Heart right ventricle (tissue), 16 donors: Measurements from ENCODE around the gene NCOA6. TPM values are rescaled to one million over a fixed set of nuclear protein-coding genes. Genes with fewer than 3 reads are reported as not detected.
A peak's percentile ranks its signal among the peaks of the same experiment; 100 is the strongest.

ENCODE experiments used
- ATAC-seq, 8 donors: fragments of 200-7000 bp; cut with Tn5 transposase; one replicate each; pipeline ENCODE4 v1.9.1; 2020; ENCODE audit warnings: mild to moderate bottlenecking in 8 of 8, moderate library complexity in 8 of 8, moderate number of reproducible peaks in 1 of 8
- DNase-seq, 2 donors: peaks; one replicate each; pipeline ENCODE4 v3.0.0-alpha.2; 2020
- H3K27ac ChIP-seq, 10 donors: fragments of 200-600 bp; sonication (generic) in 2 of 10; one replicate each; pipeline versions ENCODE4 v1.5.0 to v1.8.0; 2020 to 2022; ENCODE audit warnings: mild to moderate bottlenecking in 3 of 10
- H3K27me3 ChIP-seq, 7 donors: fragments of 200-600 bp; one replicate each; pipeline ENCODE4 v1.8.0; 2021 to 2022; ENCODE audit warnings: mild to moderate bottlenecking in 2 of 7
- H3K36me3 ChIP-seq, 9 donors: fragments of 200-600 bp; sonication (generic) in 1 of 9; one replicate each; pipeline versions ENCODE4 v1.5.0 to v1.8.0; 2020 to 2022; ENCODE audit warnings: mild to moderate bottlenecking in 2 of 9
- H3K4me1 ChIP-seq, 9 donors: fragments of 200-600 bp; sonication (generic) in 1 of 9; one replicate each; pipeline versions ENCODE4 v1.5.0 to v1.8.0; 2020 to 2022; ENCODE audit warnings: mild to moderate bottlenecking in 4 of 9
- H3K4me3 ChIP-seq, 10 donors: fragments of 200-600 bp; sonication (generic) in 2 of 10; one replicate each; pipeline versions ENCODE4 v1.5.0 to v1.8.0; 2020 to 2022; ENCODE audit warnings: mild to moderate bottlenecking in 7 of 10, moderate library complexity in 2 of 10
- H3K9me3 ChIP-seq, 11 donors: fragments of 200-600 bp in 10 of 11; sonication (generic) in 2 of 11; one replicate each; pipeline versions ENCODE4 v1.5.0 to v1.8.0; 2013 to 2022; ENCODE audit warnings: mild to moderate bottlenecking in 2 of 11, control low read depth in 1 of 11, moderate library complexity in 1 of 11
- CTCF ChIP-seq, 9 donors: fragments of 200-600 bp; sonication (generic) in 2 of 9; IDR thresholded peaks; one replicate each; pipeline versions ENCODE4 v1.5.0 to v1.8.0; 2021 to 2022; ENCODE audit warnings: antibody characterized with exemption in 9 of 9, mild to moderate bottlenecking in 5 of 9, moderate library complexity in 1 of 9
- WGBS, 2 donors: extraction: QIAGEN DNeasy Blood & Tissue Kit; methylation state at CpG; one replicate each; pipeline ENCODE4 v1.1.7; 2013; ENCODE audit warnings: inconsistent platforms in 1 of 2; 5-methylcytosine and 5-hydroxymethylcytosine counted together
- intact Hi-C, 10 donors: fragments of 100-400 bp; cut with DNase I; formaldehyde crosslinking; loops; one replicate each; pipeline versions ENCODE4 v1.11.1 to v1.14.2; 2022
- polyA plus RNA-seq, 2 donors: library from polyadenylated mRNA; stranded (reverse); fragments of 200-250 nt; gene quantifications; one replicate each; pipeline ENCODE4 v1.2.3, GENCODE V29; 2013
- total RNA-seq, 10 donors: library from RNA; stranded (reverse); fragmentation: NEBNext Ultra II Directional in 3 of 10; extraction: Animal tissue kit (Norgen Biotek cat#: 25700) in 3 of 10; gene quantifications; one replicate each; pipeline versions ENCODE4 v1.2.1 to v1.2.4, GENCODE V29; 2021 to 2023
- donor health status: Arrhythmogenic right ventricular cardiomyopathy.
- donor health status: ischemic (EF 13 %, LVEDD 7.1; RV severe dilation, severe dysfunction).
- donor health status: healthy with polysubstance abuse.
- donor health status: DM: no; HTN: yes; CAD: no.
- donor health status: DM: no; HTN: no; CAD: no.
- donor health status: ischemic (EF 25% LVEDD 6.9; RV normal size, moderate dysfunction).
- donor health status: ischemic (EF 25% LVEDD 5.7; RV mildly dilated, moderate dysfunction).
- donor health status: healthy.
- donor health status: DM: yes; HTN: yes; CAD: no.
- donor health status: Ischemic cardiomyopathy.
- donor health status: ischemic (EF 35%, LVEDD 5.7; RV mildly dilated, moderate dysfunction).
- donor health status: nonischemic (EF 11% LVEDD 7.7; RV severe dilation, severe dysfunction).
- donor health status: DM: yes; HTN: yes; CAD: no.
- donor health status: PGD.
- donor health status: ischemic (EF 29% LVEDD 5.4; RV normal size, mild dysfunction).
- donor health status: nonischemic (EF 23%, LVEDD 6.1; RV moderate dilation, normal function).

The NCOA6 gene
- total and polyA plus RNA-seq, 12 donors: 11.6 to 37.5 (median 18.0) TPM

GRCh38 chr20:34709831-34710567 lies 115.5 kb downstream of the NCOA6 start:
- WGBS, 2 donors: 6 to 10% methylated on average over 41 to 61 of the region's 61 CpGs
- TF ChIP-seq CTCF (IDR thresholded peaks at IDR 0.05): peak in 6 of 9 donors; percentile 31 to 56 (median 38)
- peak overlapping the region; percentile 13 to 78 (median 73) for H3K4me3 ChIP-seq
- peak overlapping the region; percentile 70 to 100 (median 97) for H3K27ac ChIP-seq
- DNase-seq (peak; percentile 44 to 72), ATAC-seq (peak; percentile 32 to 69 (median 50))
- no peaks in the 10 kb centered on the region for H3K27me3 ChIP-seq
- intact Hi-C loops: loop anchor here in 9 of 10 donors (5.0 to 10.0 kb wide), 9 partner anchors 125 to 398 kb away; partner anchors contain the start of gene MAP1LC3A (in 1 of the 9)
- H3K9me3 ChIP-seq: no peaks in the 10 kb centered on the region
- H3K4me1 ChIP-seq: peaks cover 5 to 88% (median 70%) of the 10 kb centered on the region in 9 donors
- peaks cover 0 to 48% (median 5%) of the 10 kb centered on the region in 9 donors for H3K36me3 ChIP-seq

GRCh38 chr20:34709044-34709830 lies 116.2 kb downstream of the NCOA6 start:
- Histone ChIP-seq H3K4me1 (peaks cover 5 to 90% (median 71%) of the 10 kb centered on the region in 9 donors), H3K4me3 (peak overlapping the region; percentile 13 to 78 (median 73)), H3K27ac (peak overlapping the region; percentile 70 to 100 (median 97)), H3K27me3 (no peaks in the 10 kb centered on the region), H3K36me3 (peaks cover 0 to 41% (median 5%) of the 10 kb centered on the region in 9 donors), H3K9me3 (no peaks in the 10 kb centered on the region)
- DNase-seq: peak; percentile 84 to 86
- intact Hi-C loops: loop anchor here in 9 of 10 donors (5.0 to 10.0 kb wide), 9 partner anchors 124 to 397 kb away; partner anchors contain the start of gene MAP1LC3A (in 1 of the 9)
- peak; percentile 57 to 81 (median 69) for ATAC-seq
- no peak for TF ChIP-seq CTCF (IDR thresholded peaks at IDR 0.05)
- 4 to 5% methylated on average over 53 to 59 of the region's 64 CpGs for WGBS, 2 donors

GRCh38 chr20:34708621-34709043 lies 116.8 kb downstream of the NCOA6 start:
- ATAC-seq (peak in 1 of 8 donors; percentile 14), DNase-seq (peak; percentile 53 to 61)
- Histone ChIP-seq H3K4me3 (peak overlapping the region; percentile 13 to 78 (median 73)), H3K9me3 (no peaks in the 10 kb centered on the region), H3K27me3 (no peaks in the 10 kb centered on the region), H3K4me1 (peaks cover 5 to 84% (median 67%) of the 10 kb centered on the region in 9 donors), H3K36me3 (peaks cover 0 to 36% (median 5%) of the 10 kb centered on the region in 9 donors), H3K27ac (peak overlapping the region; percentile 70 to 100 (median 97))
- peak in 8 of 9 donors; percentile 20 to 72 (median 60) for TF ChIP-seq CTCF (IDR thresholded peaks at IDR 0.05)
- intact Hi-C loops: loop anchor here in 9 of 10 donors (5.0 to 10.0 kb wide), 9 partner anchors 124 to 396 kb away; partner anchors contain the start of gene MAP1LC3A (in 1 of the 9)
- 16 to 17% methylated on average over 22 of the region's 22 CpGs for WGBS, 2 donors
